Measurements from ENCODE around the gene AICDA. TPM values are rescaled to one million over a fixed set of nuclear protein-coding genes. Genes with fewer than 3 reads are reported as not detected.
"Not testable (repeated sequence)": the region's sequence is repeated elsewhere in the genome, so short reads cannot be mapped to it uniquely, and the experiment has no call there.

Gene AICDA
- total RNA-seq, 4 donors from 2014 or later: not detected

DNA sequence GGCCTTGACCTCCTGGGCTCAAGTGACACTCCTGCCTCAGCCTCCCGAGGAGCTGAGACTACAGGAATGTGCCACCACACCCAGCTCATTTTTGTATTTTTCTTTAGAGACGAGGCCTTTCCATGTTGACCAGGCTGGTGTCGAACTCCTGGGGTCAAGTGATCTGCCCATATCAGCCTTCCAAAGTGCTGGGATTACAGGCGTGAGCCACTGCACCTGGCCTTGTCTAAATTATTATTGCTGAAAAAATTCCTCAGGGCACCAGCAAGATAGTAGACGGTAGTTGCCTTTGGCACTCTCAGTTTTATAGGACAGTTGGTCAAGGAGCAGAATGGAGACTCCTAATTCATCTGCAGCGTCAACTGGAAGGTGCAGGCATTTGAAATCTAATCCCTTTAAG lies 2.5 kb upstream of the AICDA start:
- no peaks in the 10 kb centered on the region for H3K36me3 ChIP-seq
- 68% methylated on average over 6 of the region's 6 CpGs for WGBS
- no peak for DNase-seq (ENCODE audit: extremely low spot score)
- no peaks in the 10 kb centered on the region for H3K4me1 ChIP-seq
- no peaks in the 10 kb centered on the region for H3K27me3 ChIP-seq
- intact Hi-C loops (cut with DNase I): no loop called here
- no peak overlapping the region for H3K27ac ChIP-seq (replicated peaks in 1 of 4)
- no peak overlapping the region for H3K4me3 ChIP-seq
- no peaks in the 10 kb centered on the region for H3K9me3 ChIP-seq
- TF ChIP-seq POLR2A (IDR thresholded peaks at IDR 0.05; ENCODE audit: low read depth): no peak
- TF ChIP-seq CTCF (IDR thresholded peaks at IDR 0.05): no peak
- no peak for TF ChIP-seq POLR2AphosphoS5 (IDR thresholded peaks at IDR 0.05)
- TF ChIP-seq EP300 (IDR thresholded peaks at IDR 0.05): no peak

DNA sequence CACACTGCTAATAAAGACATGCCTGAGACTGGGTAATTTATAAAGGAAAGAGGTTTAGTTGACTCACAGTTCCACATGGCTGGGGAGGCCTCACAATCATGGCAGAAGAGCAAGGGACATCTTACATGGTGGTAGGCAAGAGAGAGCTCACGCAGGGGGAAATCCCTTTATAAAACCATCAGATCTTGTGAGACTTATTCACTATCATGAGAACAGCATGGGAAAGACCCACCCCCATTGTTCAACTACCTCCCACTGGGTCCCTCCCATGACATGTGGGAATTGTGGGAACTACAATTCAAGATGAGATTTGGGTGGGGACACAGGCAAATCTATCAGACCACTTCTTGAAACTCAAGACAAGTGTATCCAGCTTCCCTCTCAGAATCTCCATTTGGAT lies 1.2 kb upstream of the AICDA start:
- intact Hi-C loops (cut with DNase I); H3K9me3 ChIP-seq; H3K4me1 ChIP-seq; H3K27me3 ChIP-seq; H3K4me3 ChIP-seq; DNase-seq (ENCODE audit: extremely low spot score); H3K36me3 ChIP-seq; H3K27ac ChIP-seq (replicated peaks in 1 of 4): not testable (repeated sequence)
- WGBS: 100% methylated on average over 1 of the region's 1 CpG

GRCh38 chr12:8609061-8609570 lies 3.5 kb downstream of the AICDA start:
- TF ChIP-seq POLR2A (IDR thresholded peaks at IDR 0.05; ENCODE audit: low read depth) (no peak), EP300 (IDR thresholded peaks at IDR 0.05) (no peak), POLR2AphosphoS5 (IDR thresholded peaks at IDR 0.05) (no peak), CTCF (IDR thresholded peaks at IDR 0.05) (peak in 2 of 3 experiments; percentile 49 to 65)
- no peaks in the 10 kb centered on the region for H3K9me3 ChIP-seq
- H3K27ac ChIP-seq (replicated peaks in 1 of 4): no peak overlapping the region
- WGBS: 15% methylated on average over 5 of the region's 5 CpGs
- intact Hi-C loops (cut with DNase I): no loop called here
- H3K27me3 ChIP-seq: peaks cover 0 to 8% (median 0%) of the 10 kb centered on the region in 4 donors
- no peak for DNase-seq (ENCODE audit: extremely low spot score)
- peaks cover 0 to 7% (median 0%) of the 10 kb centered on the region in 4 donors for H3K4me1 ChIP-seq
- H3K4me3 ChIP-seq: no peak overlapping the region
- H3K36me3 ChIP-seq: no peaks in the 10 kb centered on the region

DNA sequence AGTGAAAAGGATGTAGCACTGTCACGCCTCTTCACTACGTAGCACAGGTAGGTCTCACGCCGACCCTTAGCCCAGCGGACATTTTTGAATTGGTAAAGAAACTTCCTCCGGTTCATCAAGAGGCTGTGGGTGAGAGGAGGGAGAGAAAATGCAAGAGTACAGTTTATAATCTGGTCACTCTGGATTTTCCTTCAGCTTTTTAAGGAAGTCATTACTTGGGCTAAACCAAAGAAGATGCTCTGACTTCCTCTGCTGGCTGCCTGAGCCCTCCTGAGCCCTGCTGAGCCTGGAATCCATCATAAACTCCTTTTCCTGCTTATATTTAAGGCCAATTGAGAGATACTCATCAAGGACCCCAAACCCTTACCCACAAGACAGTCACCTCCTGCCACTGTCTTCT lies 5.8 kb downstream of the AICDA start:
- intact Hi-C loops (cut with DNase I): no loop called here
- no peak for TF ChIP-seq POLR2AphosphoS5 (IDR thresholded peaks at IDR 0.05)
- H3K9me3 ChIP-seq: no peaks in the 10 kb centered on the region
- DNase-seq (ENCODE audit: extremely low spot score): no peak
- H3K36me3 ChIP-seq: no peaks in the 10 kb centered on the region
- H3K27me3 ChIP-seq: peaks cover 0 to 12% (median 0%) of the 10 kb centered on the region in 4 donors
- WGBS: 88% methylated on average over 6 of the region's 6 CpGs
- no peak overlapping the region for H3K4me3 ChIP-seq
- no peak overlapping the region for H3K27ac ChIP-seq (replicated peaks in 1 of 4)
- peaks cover 0 to 7% (median 0%) of the 10 kb centered on the region in 4 donors for H3K4me1 ChIP-seq

DNA sequence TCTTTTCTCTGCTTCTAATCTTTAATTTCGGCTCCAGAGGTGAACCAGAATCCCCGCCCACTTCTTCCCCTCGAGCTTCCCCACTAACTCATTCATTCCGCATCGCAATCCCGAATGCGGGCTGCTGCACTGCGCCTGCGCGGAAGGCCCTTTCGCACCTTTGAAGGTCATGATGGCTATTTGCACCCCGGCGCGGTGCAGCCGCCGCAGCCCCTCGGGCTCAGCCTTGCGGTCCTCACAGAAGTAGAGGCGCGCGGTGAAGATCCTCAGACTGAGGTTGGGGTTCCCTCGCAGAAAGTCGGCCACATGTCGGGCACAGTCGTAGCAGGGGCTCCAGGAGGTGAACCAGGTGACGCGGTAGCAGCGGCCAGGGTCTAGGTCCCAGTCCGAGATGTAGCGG lies 7.6 kb downstream of the AICDA start:
- H3K36me3 ChIP-seq: no peaks in the 10 kb centered on the region
- H3K4me1 ChIP-seq: peaks cover 0 to 7% (median 0%) of the 10 kb centered on the region in 4 donors
- no peak overlapping the region for H3K27ac ChIP-seq (replicated peaks in 1 of 4)
- H3K9me3 ChIP-seq: no peaks in the 10 kb centered on the region
- no peak overlapping the region for H3K4me3 ChIP-seq
- 96% methylated on average over 23 of the region's 30 CpGs for WGBS
- intact Hi-C loops (cut with DNase I): no loop called here
- no peak for DNase-seq (ENCODE audit: extremely low spot score)
- H3K27me3 ChIP-seq: peaks cover 0 to 12% (median 0%) of the 10 kb centered on the region in 4 donors
- TF ChIP-seq CTCF (IDR thresholded peaks at IDR 0.05) (no peak), POLR2AphosphoS5 (IDR thresholded peaks at IDR 0.05) (no peak), EP300 (IDR thresholded peaks at IDR 0.05) (no peak), POLR2A (IDR thresholded peaks at IDR 0.05; ENCODE audit: low read depth) (no peak)

DNA sequence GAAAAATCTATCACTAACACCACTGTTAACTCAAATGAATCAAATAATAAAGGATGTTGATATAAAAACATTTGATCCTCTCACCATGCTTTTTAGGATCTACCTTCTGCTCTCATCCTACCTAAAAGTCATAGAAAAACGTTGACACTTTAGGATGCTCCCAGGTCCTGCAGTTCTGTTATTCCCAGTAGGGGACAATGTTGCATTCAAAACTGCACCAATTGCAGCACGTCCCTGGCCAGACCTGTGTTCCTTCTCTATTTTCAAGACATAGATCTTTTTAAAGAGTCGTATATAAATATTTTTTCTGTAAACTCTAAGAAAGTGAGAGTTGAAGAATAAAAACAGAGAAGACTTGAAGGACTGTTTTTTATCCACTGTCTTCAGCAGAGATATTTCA lies 8.8 kb downstream of the AICDA start:
- TF ChIP-seq CTCF (IDR thresholded peaks at IDR 0.05) (no peak), EP300 (IDR thresholded peaks at IDR 0.05) (no peak), POLR2A (IDR thresholded peaks at IDR 0.05; ENCODE audit: low read depth) (no peak), POLR2AphosphoS5 (IDR thresholded peaks at IDR 0.05) (no peak)
- no peaks in the 10 kb centered on the region for H3K9me3 ChIP-seq
- no peak overlapping the region for H3K27ac ChIP-seq (replicated peaks in 1 of 4)
- H3K4me1 ChIP-seq: peaks cover 0 to 1% (median 0%) of the 10 kb centered on the region in 4 donors
- no peak for DNase-seq (ENCODE audit: extremely low spot score)
- H3K4me3 ChIP-seq: no peak overlapping the region
- intact Hi-C loops (cut with DNase I): no loop called here
- H3K36me3 ChIP-seq: no peaks in the 10 kb centered on the region
- peaks cover 0 to 12% (median 0%) of the 10 kb centered on the region in 4 donors for H3K27me3 ChIP-seq
- 42% methylated on average over 3 of the region's 3 CpGs for WGBS

Measured in esophagus muscularis mucosa (tissue), 4 donors.